HepG2 (cell line): ENCODE data around the gene CCDC14.

Source experiments
- CEBPB ChIP-seq: IDR thresholded peaks from 2 replicates; pipeline ENCODE4 v1.6.1; 2011; ENCODE audit warnings: low read depth, low read length, improper control_type of control experiment, borderline replicate concordance
- ISX ChIP-seq: sonication (generic); formaldehyde crosslinking; conservative IDR thresholded peaks from 2 replicates; pipeline ENCODE4 v1.5.0; 2020; ENCODE audit warnings: missing genetic modification reagents
- JUND ChIP-seq: sonication (generic); formaldehyde crosslinking; IDR thresholded peaks from 2 replicates; pipeline ENCODE4 v1.8.0; 2022; ENCODE audit warnings: mild to moderate bottlenecking, missing genetic modification reagents
- MIER3 ChIP-seq: IDR thresholded peaks from 2 replicates; pipeline ENCODE4 v1.6.1; 2016; ENCODE audit warnings: missing compliant biosample characterization, borderline replicate concordance
- MLX ChIP-seq: IDR thresholded peaks from 2 replicates; pipeline ENCODE4 v1.6.1; 2016
- MLXIP ChIP-seq: sonication (generic); formaldehyde crosslinking; IDR thresholded peaks from 2 replicates; pipeline ENCODE4 v1.9.0; 2021; ENCODE audit warnings: missing genetic modification reagents, borderline replicate concordance
- MTA1 ChIP-seq: sonication (generic); formaldehyde crosslinking; IDR thresholded peaks from 2 replicates; pipeline ENCODE4 v1.4.0; 2020; ENCODE audit warnings: missing genetic modification reagents, mild to moderate bottlenecking, borderline replicate concordance
- PRDM15 ChIP-seq: sonication (generic); formaldehyde crosslinking; IDR thresholded peaks from 2 replicates; pipeline ENCODE4 v1.4.0; 2020; ENCODE audit warnings: missing genetic modification reagents
- RELA ChIP-seq: sonication (generic); formaldehyde crosslinking; IDR thresholded peaks from 2 replicates; pipeline ENCODE4 v1.4.0; 2020; ENCODE audit warnings: missing genetic modification reagents
- ZGPAT ChIP-seq: IDR thresholded peaks from 2 replicates; pipeline ENCODE4 v1.6.1; 2016; ENCODE audit warnings: mild to moderate bottlenecking
- ZNF235 ChIP-seq: sonication (generic); formaldehyde crosslinking; IDR thresholded peaks from 2 replicates; pipeline ENCODE4 v1.8.1; 2023; ENCODE audit warnings: mild to moderate bottlenecking, missing genetic modification reagents, borderline replicate concordance
- ZNF558 ChIP-seq: sonication (generic); formaldehyde crosslinking; IDR thresholded peaks from 2 replicates; pipeline ENCODE4 v1.9.0; 2022; ENCODE audit warnings: mild to moderate bottlenecking, missing genetic modification reagents, borderline replicate concordance

- no peak for TF ChIP-seq JUND (CRISPR knock-in tag)
- no peak for TF ChIP-seq MTA1
- TF ChIP-seq MIER3 (CRISPR knock-in tag): no peak
- TF ChIP-seq ISX (CRISPR knock-in tag): no peak
- TF ChIP-seq MLXIP (CRISPR knock-in tag): no peak
- no peak for TF ChIP-seq PRDM15
- TF ChIP-seq ZGPAT: no peak
- no peak for TF ChIP-seq MLX
- TF ChIP-seq ZNF235: no peak
- TF ChIP-seq ZNF558 (CRISPR knock-in tag): no peak
- TF ChIP-seq CEBPB: no peak
- no peak for TF ChIP-seq RELA (CRISPR knock-in tag)
Observed at GRCh38 chr3:123878807-123879206, 82.2 kb downstream of the CCDC14 start.
